Fibroblast of skin of left biceps (primary cell): ENCODE data around the gene NUP93.

Source experiments
- DNase-seq, 2 experiments: peaks; one replicate each; pipeline ENCODE4 v3.0.0-alpha.2; 2013; ENCODE audit warnings: low read depth in 2 of 2

Gene NUP93

DNA sequence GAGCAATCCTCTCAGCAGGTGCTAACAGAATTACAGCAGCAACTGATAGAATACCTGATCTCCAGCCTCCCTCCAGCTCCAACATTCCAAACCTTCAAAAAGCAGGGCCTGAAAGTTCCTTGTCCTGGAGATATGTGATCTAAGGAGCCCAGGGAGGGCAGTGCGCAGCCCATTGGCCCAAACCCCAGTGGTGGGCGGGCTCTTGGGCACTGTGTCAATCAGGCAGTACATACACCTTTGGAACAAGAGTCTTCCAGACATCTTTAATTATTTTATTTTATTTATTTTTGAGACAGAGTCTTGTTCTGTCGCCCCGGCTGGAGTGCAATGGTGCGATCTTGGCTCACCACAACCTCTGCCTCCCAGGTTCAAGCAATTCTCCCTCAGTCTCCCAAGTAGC, 159.3 kb downstream of the NUP93 start:
- DNase-seq: no peak

- DNase-seq: no peak
Measured at GRCh38 chr16:56891685-56892084, 161.8 kb downstream of the NUP93 start.

GRCh38 chr16:56892705-56893104, 162.8 kb downstream of the NUP93 start:
- DNase-seq: no peak

- no peak for DNase-seq
Measured at GRCh38 chr16:56894331-56894917, 164.5 kb downstream of the NUP93 start.

DNA sequence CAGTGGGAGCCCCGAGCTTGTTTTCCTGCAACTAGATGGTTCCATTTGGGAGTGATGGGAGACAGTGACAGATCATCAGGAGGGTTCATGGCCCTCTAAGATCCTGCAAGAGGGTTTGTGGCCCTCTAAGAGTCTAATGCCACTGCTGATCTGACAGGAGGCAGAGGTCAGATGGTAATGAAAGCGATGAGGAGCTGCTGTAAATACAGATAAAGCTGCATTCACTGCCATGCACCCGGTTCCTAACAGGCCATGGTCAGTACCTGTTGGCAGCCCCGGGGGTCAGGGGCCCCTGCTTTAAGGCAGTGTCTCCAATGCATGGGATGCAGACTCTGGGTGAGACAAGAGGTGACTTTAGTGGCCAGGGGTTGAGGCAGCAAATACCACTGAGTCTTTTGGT, 165.9 kb downstream of the NUP93 start:
- no peak for DNase-seq

DNA sequence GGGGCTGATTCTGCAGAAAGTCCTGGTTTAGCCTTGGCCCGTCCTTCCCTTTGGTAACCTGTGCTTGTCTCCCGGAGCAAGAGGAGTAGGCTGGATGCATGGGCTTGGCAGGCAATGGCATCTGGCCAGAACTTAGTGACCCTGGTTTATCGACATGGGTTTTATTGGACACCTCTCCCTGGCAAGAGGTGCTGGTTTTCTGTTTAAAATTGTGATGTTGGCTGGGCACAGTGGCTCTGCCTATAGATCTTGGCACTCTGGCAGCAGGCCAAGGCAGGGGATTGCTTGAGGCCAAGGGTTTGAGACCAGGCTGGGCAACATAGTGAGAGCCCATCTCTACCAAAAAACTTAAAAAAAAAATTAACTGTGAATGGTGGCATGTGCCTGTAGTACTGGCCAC, 166.3 kb downstream of the NUP93 start:
- no peak for DNase-seq

DNA sequence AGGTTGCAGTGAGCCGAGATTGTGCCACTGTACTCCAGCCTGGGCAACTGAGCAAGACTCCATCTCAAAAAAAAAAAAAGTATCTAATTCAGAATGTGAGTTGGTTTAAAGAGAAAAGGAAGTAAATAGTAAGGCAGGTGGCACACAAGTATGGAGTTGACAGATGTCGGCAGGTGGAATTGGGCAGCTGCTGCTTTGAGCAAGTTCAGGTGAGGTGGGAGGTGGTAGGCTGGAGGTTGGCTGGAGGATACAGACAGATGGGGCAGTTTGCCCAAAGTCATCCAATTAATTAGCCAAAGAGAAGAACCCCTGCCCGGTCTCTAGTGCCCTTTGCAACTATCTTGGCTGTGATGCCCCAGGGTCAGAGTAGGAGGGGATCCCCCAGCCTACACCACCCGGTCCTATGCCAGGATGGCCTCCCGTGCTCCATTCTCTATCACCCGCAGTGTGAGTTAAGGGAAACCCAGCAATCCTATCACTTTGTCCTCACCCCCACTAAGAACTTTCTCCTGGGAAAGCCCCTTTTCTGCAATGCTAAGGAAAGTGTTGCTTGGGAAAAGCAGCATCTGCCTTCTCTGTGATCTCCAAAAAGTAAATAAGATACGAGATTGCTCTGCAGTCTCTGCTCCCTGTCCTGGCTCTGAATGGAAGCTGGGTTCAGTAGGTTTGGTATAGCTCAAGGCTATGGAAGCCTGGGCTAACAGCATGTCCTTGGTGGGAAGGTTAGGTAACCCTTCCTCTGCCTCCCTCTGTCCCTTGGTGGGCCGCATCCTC, 167.3 kb downstream of the NUP93 start:
- no peak for DNase-seq

GRCh38 chr16:56898847-56899246, 168.9 kb downstream of the NUP93 start:
- DNase-seq: no peak
